Smooth muscle cell of the umbilical artery (primary cell): Measurements from ENCODE around the gene CCL1. TPM values are rescaled to one million over a fixed set of nuclear protein-coding genes. Genes with fewer than 3 reads are reported as not detected.

Experiments used
- total RNA-seq: library from RNA; depleted of rRNA; stranded (reverse); fragments of >200 nt; gene quantifications from 2 replicates; pipeline ENCODE4 v1.2.3, GENCODE V29; 2014

CCL1 gene, protein sequence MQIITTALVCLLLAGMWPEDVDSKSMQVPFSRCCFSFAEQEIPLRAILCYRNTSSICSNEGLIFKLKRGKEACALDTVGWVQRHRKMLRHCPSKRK
- total RNA-seq, result not detected in 2 replicates

DNA sequence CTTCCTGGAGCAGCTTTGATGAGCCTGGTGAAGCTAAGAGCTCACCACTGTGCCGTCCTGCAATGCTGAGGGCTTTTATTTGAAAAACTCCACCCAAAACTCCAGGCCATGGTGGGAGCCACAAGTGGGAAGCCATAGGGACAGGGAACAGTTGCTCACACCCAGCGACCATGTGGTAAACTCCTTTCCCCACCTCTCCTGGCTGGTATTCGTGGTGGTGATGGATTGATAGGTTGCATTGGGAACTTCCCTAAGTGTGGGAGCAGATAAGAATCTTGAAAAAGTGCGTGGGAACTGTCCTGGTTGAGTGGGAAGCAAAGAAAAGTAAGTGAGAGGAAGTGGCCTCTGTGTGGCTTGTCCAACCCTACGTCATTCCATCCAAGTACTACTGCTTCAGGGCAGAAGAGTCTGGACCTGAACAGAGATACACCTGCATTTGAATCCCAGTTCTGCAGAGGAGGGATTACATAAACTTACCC, at the start of gene CCL1:
TSS of gene CCL1 (minus strand) at position 51 of the 479 bp plus-strand sequence. CDS start 72 bp downstream, outside the sequence.

DNA sequence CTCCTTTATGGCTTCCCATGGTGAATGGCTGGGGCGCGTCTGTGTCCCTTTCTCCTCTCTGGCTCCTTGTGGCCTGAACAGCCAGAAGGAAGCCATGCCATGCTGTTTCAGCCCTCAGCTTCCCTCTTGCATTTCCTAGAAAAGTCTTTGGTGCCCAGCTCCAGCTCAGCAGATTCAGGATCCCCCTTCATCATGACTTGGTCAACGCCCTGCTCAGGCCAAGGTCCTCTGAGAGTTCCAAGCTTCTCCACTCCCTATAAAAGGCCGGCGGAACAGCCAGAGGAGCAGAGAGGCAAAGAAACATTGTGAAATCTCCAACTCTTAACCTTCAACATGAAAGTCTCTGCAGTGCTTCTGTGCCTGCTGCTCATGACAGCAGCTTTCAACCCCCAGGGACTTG, 6.8 kb downstream of the CCL1 start, which contains the start of gene CCL13:
TSS of gene CCL13 (plus strand) at position 287 of the 400 bp plus-strand sequence. CDS start at position 334, 47 bp downstream.

DNA sequence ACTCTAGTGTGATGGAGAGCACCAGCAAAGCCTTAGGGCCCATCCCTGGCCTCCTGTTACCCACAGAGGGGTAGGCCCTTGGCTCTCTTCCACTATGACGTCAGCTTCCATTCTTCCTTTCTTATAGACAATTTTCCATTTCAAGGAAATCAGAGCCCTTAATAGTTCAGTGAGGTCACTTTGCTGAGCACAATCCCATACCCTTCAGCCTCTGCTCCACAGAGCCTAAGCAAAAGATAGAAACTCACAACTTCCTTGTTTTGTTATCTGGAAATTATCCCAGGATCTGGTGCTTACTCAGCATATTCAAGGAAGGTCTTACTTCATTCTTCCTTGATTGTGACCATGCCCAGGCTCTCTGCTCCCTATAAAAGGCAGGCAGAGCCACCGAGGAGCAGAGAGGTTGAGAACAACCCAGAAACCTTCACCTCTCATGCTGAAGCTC, 44.0 kb downstream of the CCL1 start, which contains the start of gene CCL8:
TSS of gene CCL8 (plus strand) at position 397 of the 445 bp plus-strand sequence. CDS start 67 bp downstream, outside the sequence.

Other genes starting within 250 kb of the CCL1 start
- 149 and 224 TPM in 2 replicates for gene CCL2, start 107.9 kb downstream of the CCL1 start, total RNA-seq
- 2.5 and 4.8 TPM in 2 replicates for gene CCL7, start 93.0 kb downstream of the CCL1 start, total RNA-seq
- not detected in 2 replicates for gene CCL11, start 77.5 kb downstream of the CCL1 start, total RNA-seq
- gene CCL8, start 43.8 kb downstream of the CCL1 start, total RNA-seq, result 0.89 TPM in 1 of 2 replicates, not detected in the other
- gene CCL13, start 6.8 kb downstream of the CCL1 start, total RNA-seq, result 0.59 TPM in 1 of 2 replicates, not detected in the other
- under 0.01 TPM in 1 of 2 replicates, not detected in the other for gene TMEM132E, start 216.3 kb upstream of the CCL1 start, total RNA-seq